Measurements from ENCODE around the gene DLG2.
"Not testable (repeated sequence)": the region's sequence is repeated elsewhere in the genome, so short reads cannot be mapped to it uniquely, and the experiment has no call there.

DLG2 gene

GRCh38 chr11:85406316-85406715 is 220.8 kb downstream of the DLG2 start:
- no peak for TF ChIP-seq CTCF (IDR thresholded peaks at IDR 0.05)
- TF ChIP-seq ZFX (IDR thresholded peaks at IDR 0.05; ENCODE audit: borderline replicate concordance), result no peak

GRCh38 chr11:85395515-85396055 is 231.6 kb downstream of the DLG2 start:
- not testable (repeated sequence) for H3K27ac ChIP-seq

More at GRCh38 chr11:85406316-85406715, 220.8 kb downstream of the DLG2 start:
- no peak overlapping the region for H3K27ac ChIP-seq

- TF ChIP-seq ZFX (IDR thresholded peaks at IDR 0.05; ENCODE audit: borderline replicate concordance), result no peak
- no peak for TF ChIP-seq CTCF (IDR thresholded peaks at IDR 0.05)
- H3K27ac ChIP-seq, result no peak overlapping the region
These were observed 232.9 kb downstream of the DLG2 start for GRCh38 chr11:85394283-85394682.

GRCh38 chr11:85391141-85391540 is 236.0 kb downstream of the DLG2 start:
- no peak overlapping the region for H3K27ac ChIP-seq
- TF ChIP-seq ZFX (IDR thresholded peaks at IDR 0.05; ENCODE audit: borderline replicate concordance) (no peak), CTCF (IDR thresholded peaks at IDR 0.05) (no peak)

- no peak for TF ChIP-seq CTCF (IDR thresholded peaks at IDR 0.05)
- no peak for TF ChIP-seq ZFX (IDR thresholded peaks at IDR 0.05; ENCODE audit: borderline replicate concordance)
- H3K27ac ChIP-seq, result no peak overlapping the region
These were observed 241.6 kb downstream of the DLG2 start for GRCh38 chr11:85385547-85385946.

- no peak overlapping the region for H3K27ac ChIP-seq
- no peak for TF ChIP-seq CTCF (IDR thresholded peaks at IDR 0.05)
- TF ChIP-seq ZFX (IDR thresholded peaks at IDR 0.05; ENCODE audit: borderline replicate concordance), result no peak
These were observed 242.0 kb downstream of the DLG2 start for GRCh38 chr11:85385111-85385510.

GRCh38 chr11:85379066-85379465 is 248.1 kb downstream of the DLG2 start:
- no peak overlapping the region for H3K27ac ChIP-seq
- TF ChIP-seq ZFX (IDR thresholded peaks at IDR 0.05; ENCODE audit: borderline replicate concordance) (no peak), CTCF (IDR thresholded peaks at IDR 0.05) (no peak)

GRCh38 chr11:85377901-85378300 is 249.2 kb downstream of the DLG2 start:
- no peak overlapping the region for H3K27ac ChIP-seq

More at GRCh38 chr11:85377901-85378300, 249.2 kb downstream of the DLG2 start:
- no peak for TF ChIP-seq ZFX (IDR thresholded peaks at IDR 0.05; ENCODE audit: borderline replicate concordance)
- no peak for TF ChIP-seq CTCF (IDR thresholded peaks at IDR 0.05)

Data from 22Rv1 (cell line).